NCI-H2107 treated with DMSO at 0.1 percent for 48 hours (cell line): ENCODE data around the gene TMPRSS6.

ENCODE experiments used
- DNase-seq: peaks from one replicate; lab custom pipeline; 2025; ENCODE audit not compliant: unreplicated experiment; lab: John Stamatoyannopoulos, UW

The TMPRSS6 gene

GRCh38 chr22:37017356-37017755, 92.2 kb downstream of the TMPRSS6 start:
- no peak for DNase-seq

- DNase-seq: no peak
These were observed 93.2 kb downstream of the TMPRSS6 start for GRCh38 chr22:37016134-37016910.

DNA sequence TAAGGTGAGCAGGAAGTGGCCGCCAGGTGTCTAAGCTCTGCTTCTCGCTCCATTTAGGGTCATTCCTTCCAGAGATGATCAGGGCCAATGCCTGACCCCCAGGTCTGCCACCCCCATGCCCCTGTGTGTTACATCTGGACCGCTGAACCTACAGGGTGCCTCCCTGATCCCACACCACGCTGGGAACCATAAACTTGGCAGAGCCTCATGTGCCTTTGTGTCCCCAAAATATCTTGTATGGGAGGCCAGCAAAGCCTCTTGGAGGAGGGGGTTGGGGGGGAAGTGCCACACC, 94.0 kb downstream of the TMPRSS6 start:
- no peak for DNase-seq
